IMR-90 (cell line): ENCODE results near the gene SCARB1. TPM values are rescaled to one million over a fixed set of nuclear protein-coding genes. Genes with fewer than 3 reads are reported as not detected.

ENCODE experiments used
- ATAC-seq: fragments of 200-7000 bp; cut with Tn5 transposase; 2 replicates; pipeline ENCODE4 v1.9.1; 2020; ENCODE audit warnings: low read depth, mild to moderate bottlenecking, moderate library complexity
- BruUV-seq: library from RNA; stranded (reverse); fragments of 400-500 nt; replicated peaks from 2 replicates; lab custom pipeline; 2021; lab: Mats Ljungman, UMichigan
- CTCF ChIA-PET: fragments of 300-600 bp; formaldehyde crosslinking; extraction: SDS; loops from one replicate; lab custom pipeline; 2021; ENCODE audit warnings: antibody characterized with exemption; lab: Yijun Ruan, JAX
- POLR2A ChIA-PET: fragments of 300-600 bp; sonication (Branson Sonifier 250); formaldehyde crosslinking; loops from one replicate; lab custom pipeline; 2022; ENCODE audit warnings: antibody characterized with exemption; ENCODE audit not compliant: unreplicated experiment; lab: Charles Lee
- DNase-seq: peaks from one replicate; pipeline ENCODE4 v3.0.0; 2013
- H2AFZ ChIP-seq: replicated peaks from 2 replicates; pipeline ENCODE3; 2013; ENCODE audit warnings: low read length, mild to moderate bottlenecking; ENCODE audit not compliant: poor library complexity
- H2AK5ac ChIP-seq: 2 replicates; pipeline ENCODE4 v1.6.1; 2013; ENCODE audit warnings: low read depth, low read length, inconsistent platforms
- H2AK9ac ChIP-seq: replicated peaks from 2 replicates; pipeline ENCODE3; 2013; ENCODE audit warnings: mild to moderate bottlenecking, low read depth, low read length, moderate library complexity; ENCODE audit not compliant: poor library complexity
- H2BK120ac ChIP-seq: 2 replicates; pipeline ENCODE4 v1.6.1; 2013; ENCODE audit warnings: low read depth, low read length, inconsistent platforms
- H2BK15ac ChIP-seq: 3 replicates; pipeline ENCODE4 v1.6.1; 2013; ENCODE audit warnings: low read depth, low read length, inconsistent platforms
- H2BK20ac ChIP-seq: 2 replicates; pipeline ENCODE4 v1.6.1; 2013; ENCODE audit warnings: low read depth, mild to moderate bottlenecking, inconsistent platforms, low read length, moderate library complexity
- H2BK5ac ChIP-seq: 2 replicates; pipeline ENCODE4 v1.6.1; 2013; ENCODE audit warnings: mild to moderate bottlenecking, low read depth, low read length, inconsistent platforms; ENCODE audit not compliant: poor library complexity, severe bottlenecking
- H3K14ac ChIP-seq: replicated peaks from 2 replicates; pipeline ENCODE4 v1.6.1; 2013; ENCODE audit warnings: low read depth, low read length, inconsistent platforms
- H3K18ac ChIP-seq: 2 replicates; pipeline ENCODE4 v1.6.1; 2013; ENCODE audit warnings: low read depth, low read length, control low read depth
- H3K23ac ChIP-seq: 2 replicates; pipeline ENCODE4 v1.6.1; 2013; ENCODE audit warnings: low read depth, low read length, inconsistent platforms
- H3K27ac ChIP-seq: 2 replicates; pipeline ENCODE4 v1.5.1; 2013; ENCODE audit warnings: mild to moderate bottlenecking, control low read depth, low read length; ENCODE audit not compliant: insufficient read depth
- H3K27me3 ChIP-seq: 2 replicates; pipeline ENCODE4 v1.6.1; 2013; ENCODE audit warnings: low read length; ENCODE audit not compliant: control insufficient read depth, insufficient read depth
- H3K36me3 ChIP-seq: 2 replicates; pipeline ENCODE4 v1.6.1; 2013; ENCODE audit warnings: low read length, mixed read lengths; ENCODE audit not compliant: control insufficient read depth, insufficient read depth
- H3K4ac ChIP-seq: 2 replicates; pipeline ENCODE4 v1.6.1; 2013; ENCODE audit warnings: low read depth, low read length, inconsistent platforms
- H3K4me1 ChIP-seq: 2 replicates; pipeline ENCODE4 v1.6.1; 2013; ENCODE audit warnings: low read length, mixed read lengths; ENCODE audit not compliant: control insufficient read depth, insufficient read depth
- H3K4me2 ChIP-seq: 2 replicates; pipeline ENCODE4 v1.6.1; 2013; ENCODE audit warnings: low read depth, mild to moderate bottlenecking, control low read depth, low read length, moderate library complexity
- H3K4me3 ChIP-seq: 2 replicates; pipeline ENCODE4 v1.5.1; 2013; ENCODE audit warnings: low read depth, mild to moderate bottlenecking, control low read depth, low read length, moderate library complexity; ENCODE audit not compliant: insufficient read depth
- H3K56ac ChIP-seq: 2 replicates; pipeline ENCODE4 v1.6.1; 2013; ENCODE audit warnings: low read length, inconsistent platforms; ENCODE audit not compliant: insufficient read depth; ENCODE audit errors: extremely low read depth
- H3K79me1 ChIP-seq, 2 experiments: 2 replicates each; pipeline ENCODE4 v1.6.1; 2013; ENCODE audit warnings: low read length in 2 of 2, inconsistent platforms in 1 of 2, low read depth in 1 of 2
- H3K9ac ChIP-seq: 2 replicates; pipeline ENCODE4 v1.6.1; 2013; ENCODE audit warnings: low read depth, low read length, control low read depth
- H3K9me1 ChIP-seq: 2 replicates; pipeline ENCODE4 v1.6.1; 2013; ENCODE audit warnings: low read length, inconsistent platforms; ENCODE audit not compliant: insufficient read depth
- H3K9me3 ChIP-seq: 2 replicates; pipeline ENCODE4 v1.6.1; 2013; ENCODE audit warnings: low read length; ENCODE audit not compliant: control insufficient read depth, insufficient read depth
- H4K20me1 ChIP-seq: 2 replicates; pipeline ENCODE4 v1.6.1; 2013; ENCODE audit warnings: low read length, inconsistent platforms; ENCODE audit not compliant: insufficient read depth
- H4K5ac ChIP-seq: 2 replicates; pipeline ENCODE4 v1.6.1; 2013; ENCODE audit warnings: mild to moderate bottlenecking, low read depth, low read length, control low read depth
- H4K8ac ChIP-seq, 2 experiments: 2 replicates each; pipeline ENCODE4 v1.6.1; 2013; ENCODE audit warnings: low read depth in 2 of 2, low read length in 2 of 2, control low read depth in 1 of 2, inconsistent platforms in 1 of 2
- H4K91ac ChIP-seq: 2 replicates; pipeline ENCODE4 v1.6.1; 2013; ENCODE audit warnings: low read depth, low read length, inconsistent platforms; ENCODE audit not compliant: insufficient read depth
- BHLHE40 ChIP-seq: fragments of 150-350 bp; IDR thresholded peaks from 2 replicates; pipeline ENCODE4 v1.6.1; 2016; ENCODE audit warnings: mild to moderate bottlenecking, low read depth, low read length
- MAFK ChIP-seq: IDR thresholded peaks from 2 replicates; pipeline ENCODE4 v1.6.1; 2012; ENCODE audit warnings: low read depth, low read length, improper control_type of control experiment
- MAZ ChIP-seq: IDR thresholded peaks from 2 replicates; pipeline ENCODE4 v1.6.1; 2012; ENCODE audit warnings: low read depth, mild to moderate bottlenecking, low read length, improper control_type of control experiment, moderate library complexity, borderline replicate concordance
- MXI1 ChIP-seq: IDR thresholded peaks from 2 replicates; pipeline ENCODE4 v1.6.1; 2012; ENCODE audit warnings: low read depth, mild to moderate bottlenecking, low read length, moderate library complexity, borderline replicate concordance
- NFE2L2 ChIP-seq: fragments of 150-350 bp; IDR thresholded peaks from 2 replicates; pipeline ENCODE4 v1.6.1; 2016; ENCODE audit warnings: low read depth, mild to moderate bottlenecking, low read length
- WGBS, 2 experiments: methylation state at CpG; one replicate each; pipeline versions ENCODE4 v1.1.5 to v1.1.7; 2013; ENCODE audit warnings: missing lambda C conversion rate in 2 of 2; ENCODE audit not compliant: insufficient read length in 1 of 2; ENCODE audit errors: extremely low coverage in 2 of 2; 5-methylcytosine and 5-hydroxymethylcytosine counted together
- dilution Hi-C: fragments of 300-500 bp; cut with HindIII; formaldehyde crosslinking; loops from one replicate; pipeline ENCODE4 v1.14.3; 2018; ENCODE audit warnings: low sequenced_read_pairs; ENCODE audit not compliant: unreplicated experiment
- in situ Hi-C: fragments of 300-500 bp; cut with MboI; formaldehyde crosslinking; loops from 3 replicates; pipeline ENCODE4 v1.14.3; 2019; ENCODE audit warnings: low sequenced_read_pairs, inconsistent platforms, mixed read lengths
- intact Hi-C: fragments of 100-400 bp; cut with micrococcal nuclease; formaldehyde crosslinking; loops from 2 replicates; pipeline ENCODE4 v1.10.0; 2022
- polyA plus RNA-seq, 3 experiments: library from polyadenylated mRNA; depleted of rRNA; stranded (reverse); fragments of >200 nt; gene quantifications; 2 replicates each; pipeline ENCODE4 v1.2.3, GENCODE V29; 2012; ENCODE audit warnings: low replicate concordance in 1 of 3
- total RNA-seq: library from RNA; depleted of rRNA; stranded (reverse); fragments of >200 nt; gene quantifications from 2 replicates; pipeline ENCODE4 v1.2.3, GENCODE V29; 2012

The SCARB1 gene
- total and polyA plus RNA-seq, 2 of the 4 experiments (the other 2 are of a cell fraction), result 3.0 to 24.8 TPM

DNA sequence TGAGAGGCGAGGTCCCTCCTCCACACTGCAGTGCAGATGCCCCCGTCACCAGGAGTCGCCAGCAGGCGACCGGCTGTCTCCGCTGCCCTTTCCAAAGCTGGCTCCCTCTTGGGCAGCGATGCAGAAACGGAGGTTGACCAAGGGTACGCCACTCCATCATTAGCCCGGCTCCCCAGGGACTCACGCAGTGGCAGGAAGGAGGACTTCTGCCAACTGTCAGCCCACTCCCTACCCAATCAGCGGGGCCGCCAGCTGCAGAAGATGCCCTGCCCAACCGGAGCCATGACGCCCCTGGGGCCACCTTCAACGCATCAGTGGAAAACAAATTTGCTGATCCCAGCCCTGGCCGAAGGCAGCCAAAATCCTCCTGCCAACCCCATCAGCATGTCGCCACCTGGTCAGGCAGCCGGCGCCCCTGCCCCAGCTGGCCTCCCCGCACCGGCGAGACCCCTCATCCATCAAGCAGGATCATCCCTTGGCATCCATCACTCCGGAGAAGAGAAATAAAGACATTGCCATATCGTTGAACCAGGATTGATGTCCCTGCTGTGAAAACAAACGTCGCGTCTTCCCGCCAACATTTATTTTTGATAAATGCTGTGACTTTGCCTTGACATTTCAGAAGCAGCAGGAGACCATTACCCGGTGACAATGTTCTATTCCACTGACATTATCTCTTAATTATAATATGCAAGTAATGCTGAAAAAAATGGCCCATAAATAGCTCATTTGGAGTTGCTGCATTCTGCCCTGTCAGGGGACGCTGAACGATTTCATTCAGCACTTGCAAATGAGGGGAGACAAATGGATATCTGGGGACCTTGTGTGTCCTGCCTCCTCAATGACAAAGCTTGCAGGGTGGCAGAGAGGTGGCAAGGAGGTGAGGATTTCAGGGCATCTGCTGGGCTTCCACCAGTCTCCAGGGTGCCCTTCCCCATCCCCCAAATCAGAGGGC lies 105.1 kb downstream of the SCARB1 start:
- ChIA-PET CTCF (interaction anchor here (0.5 to 0.7 kb wide), 2 partner anchors 34 to 1070 kb away, joined by 3 read pairs; no protein-coding TSS in a partner anchor), POLR2A (no interaction called here)
- no peaks in the 10 kb centered on the region for H3K36me3 ChIP-seq
- H3K56ac ChIP-seq, result no peak overlapping the region
- no peak overlapping the region for H2BK120ac ChIP-seq
- 24% methylated on average over 3 of the region's 32 CpGs; no CpG with 5 or more reads in 1 of the 2 experiments for WGBS, 2 experiments
- peaks cover 7% of the 10 kb centered on the region; the same call in 1 of the 2 replicates for H3K27me3 ChIP-seq
- H2BK5ac ChIP-seq, result no peak overlapping the region
- no peak overlapping the region for H3K18ac ChIP-seq
- intact Hi-C loops (no loop called here), in situ Hi-C loops (no loop called here), dilution Hi-C loops (no loop called here)
- H3K9me1 ChIP-seq, result no peaks in the 10 kb centered on the region; the same call in 1 of the 2 replicates
- H3K23ac ChIP-seq, result no peak overlapping the region
- H3K4me2 ChIP-seq, result no peak overlapping the region
- H3K4me3 ChIP-seq, result no peak overlapping the region
- H3K4me1 ChIP-seq, result peaks cover 12% of the 10 kb centered on the region; the same call in 1 of the 2 replicates
- H2BK15ac ChIP-seq, result no peak overlapping the region
- no peaks in the 10 kb centered on the region for H3K79me1 ChIP-seq
- H2AK5ac ChIP-seq, result no peak overlapping the region
- no peak for DNase-seq
- H3K9me3 ChIP-seq, result peaks cover 12% of the 10 kb centered on the region
- H2AFZ ChIP-seq, result no peak overlapping the region
- no peak overlapping the region for H4K91ac ChIP-seq
- BruUV-seq, result no TSS peak
- no peak overlapping the region for H3K9ac ChIP-seq
- ATAC-seq, result no peak
- no peaks in the 10 kb centered on the region for H4K20me1 ChIP-seq
- H2AK9ac ChIP-seq, result peak overlapping the region; percentile 25
- H3K27ac ChIP-seq, result no peak overlapping the region
- H3K4ac ChIP-seq, result no peak overlapping the region
- H2BK20ac ChIP-seq, result no peak overlapping the region
- no peak overlapping the region for H3K14ac ChIP-seq
- TF ChIP-seq MXI1 (no peak), NFE2L2 (no peak), MAZ (no peak), MAFK (no peak), BHLHE40 (no peak)
- no peak overlapping the region for H4K5ac ChIP-seq
- no peak overlapping the region for H4K8ac ChIP-seq
